Measurements from ENCODE around the gene PCDHGA5.
"Not testable (repeated sequence)": the region's sequence is repeated elsewhere in the genome, so short reads cannot be mapped to it uniquely, and the experiment has no call there.

Gene PCDHGA5

GRCh38 chr5:141354900-141355469, 9.0 kb upstream of the PCDHGA5 start, which contains the start of gene PCDHGA4:
PCDHGA4 (plus strand) TSS chr5:141355021; CDS start chr5:141355108, 87 bp downstream.
- DNase-seq = peak in 1 of 2 experiments; percentile 13

- no peak for DNase-seq
Observed at GRCh38 chr5:141355641-141356040, 8.3 kb upstream of the PCDHGA5 start.

- no peak for DNase-seq
Observed at GRCh38 chr5:141356133-141356532, 7.8 kb upstream of the PCDHGA5 start.

GRCh38 chr5:141356950-141357349, 7.0 kb upstream of the PCDHGA5 start:
- no peak for DNase-seq

- DNase-seq = peak in 1 of 2 experiments; percentile 35
Observed at GRCh38 chr5:141359790-141360426, 4.1 kb upstream of the PCDHGA5 start, which contains the start of gene PCDHGB2. PCDHGB2 (plus strand) TSS chr5:141359994; CDS start chr5:141360136, 142 bp downstream.

- no peak for DNase-seq
Observed at GRCh38 chr5:141360685-141361084, 3.3 kb upstream of the PCDHGA5 start.

GRCh38 chr5:141362719-141363118, 1.2 kb upstream of the PCDHGA5 start:
- no peak for DNase-seq

GRCh38 chr5:141366016-141366896, 2.3 kb downstream of the PCDHGA5 start:
- no peak for DNase-seq

- DNase-seq = no peak
Observed at GRCh38 chr5:141369994-141370848, 6.3 kb downstream of the PCDHGA5 start, which contains the start of gene PCDHGB3. PCDHGB3 (plus strand) TSS chr5:141370242; CDS start chr5:141370395, 153 bp downstream.

GRCh38 chr5:141371572-141372475, 7.9 kb downstream of the PCDHGA5 start:
- DNase-seq = no peak

GRCh38 chr5:141373673-141374317, 9.8 kb downstream of the PCDHGA5 start, which contains the start of gene PCDHGA6:
PCDHGA6 (plus strand) TSS chr5:141373891; CDS start chr5:141374084, 193 bp downstream.
- DNase-seq = no peak

- DNase-seq = no peak
Observed at GRCh38 chr5:141374627-141375026, 10.7 kb downstream of the PCDHGA5 start.

GRCh38 chr5:141375444-141376155, 11.6 kb downstream of the PCDHGA5 start:
- not testable (repeated sequence) for DNase-seq

GRCh38 chr5:141382469-141383294, 18.7 kb downstream of the PCDHGA5 start, which contains the start of gene PCDHGA7:
PCDHGA7 (plus strand) TSS chr5:141382742; CDS start chr5:141382900, 158 bp downstream.
- DNase-seq = no peak

GRCh38 chr5:141383345-141383744, 19.4 kb downstream of the PCDHGA5 start:
- DNase-seq = no peak

GRCh38 chr5:141384471-141385267, 20.7 kb downstream of the PCDHGA5 start:
- DNase-seq = no peak

- not testable (repeated sequence) for DNase-seq
Observed at GRCh38 chr5:141387557-141388311, 23.8 kb downstream of the PCDHGA5 start, which contains the start of gene PCDHGB4. PCDHGB4 (plus strand) TSS chr5:141387698; CDS start chr5:141387885, 187 bp downstream.

All from SW 1271 (cell line).